Jurkat, Clone E6-1 (cell line): ENCODE data around the gene RNF182.

ENCODE experiments used
- DNase-seq: peaks from one replicate; pipeline ENCODE4 v3.0.0-alpha.2; 2011; ENCODE audit warnings: low read depth, low spot score
- H3K4me3 ChIP-seq: 2 replicates; pipeline ENCODE4 v1.5.1; 2011; ENCODE audit warnings: mild to moderate bottlenecking, low read length, control low read depth, moderate library complexity

Gene RNF182

DNA sequence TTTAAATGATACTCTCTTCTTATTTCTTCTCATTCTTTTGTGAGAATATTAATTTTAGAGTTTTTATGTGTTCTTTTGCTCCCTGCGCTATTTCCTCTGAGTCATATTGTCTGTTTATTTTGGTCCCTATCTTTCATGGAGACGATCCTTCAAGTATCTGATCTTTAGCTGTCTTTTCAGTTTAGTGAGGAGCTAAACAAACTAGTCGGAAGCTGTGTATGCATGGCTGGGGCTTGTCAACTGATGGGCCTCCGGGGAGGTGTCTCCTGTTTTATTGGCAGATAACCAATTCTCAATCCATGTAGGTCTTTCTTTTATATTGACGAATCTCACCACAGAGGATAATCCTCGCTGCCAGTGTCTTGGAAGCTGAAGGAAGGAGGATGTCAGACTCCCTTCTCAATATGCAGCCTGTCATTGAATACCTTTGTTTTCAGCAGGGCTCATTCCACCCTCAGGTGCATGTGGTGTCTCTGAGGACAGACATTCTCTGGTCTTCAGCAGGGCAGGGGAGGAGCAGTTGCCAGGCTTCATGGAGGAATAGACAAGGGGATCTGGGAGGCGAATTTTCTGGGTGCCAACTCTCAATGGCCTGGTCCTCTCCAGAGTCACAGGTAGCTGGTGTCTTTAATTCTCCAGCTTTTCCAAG lies 64.9 kb downstream of the RNF182 start:
- no peak overlapping the region for H3K4me3 ChIP-seq
- DNase-seq = no peak

- no peak for DNase-seq
- H3K4me3 ChIP-seq = no peak overlapping the region
These were observed 66.0 kb downstream of the RNF182 start for GRCh38 chr6:13990796-13991195.

DNA sequence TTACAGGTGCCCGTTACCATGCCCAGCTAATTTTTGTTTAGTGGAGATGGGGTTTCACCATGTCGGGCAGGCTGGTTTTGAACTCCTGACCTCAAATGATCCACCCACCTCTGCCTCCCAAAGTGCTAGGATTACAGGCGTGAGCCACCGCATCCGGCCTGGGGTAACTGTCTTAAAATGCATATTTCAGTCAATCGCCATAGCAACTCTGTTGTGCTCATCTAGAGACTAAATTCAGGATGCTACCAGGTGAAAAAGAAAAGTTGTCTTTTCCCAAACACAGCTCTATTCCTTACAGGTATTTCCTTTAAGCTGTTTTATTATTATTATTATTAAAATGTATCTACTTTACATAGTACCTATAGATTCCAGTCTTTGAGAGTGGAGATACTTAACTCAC lies 66.6 kb downstream of the RNF182 start:
- no peak overlapping the region for H3K4me3 ChIP-seq
- no peak for DNase-seq

DNA sequence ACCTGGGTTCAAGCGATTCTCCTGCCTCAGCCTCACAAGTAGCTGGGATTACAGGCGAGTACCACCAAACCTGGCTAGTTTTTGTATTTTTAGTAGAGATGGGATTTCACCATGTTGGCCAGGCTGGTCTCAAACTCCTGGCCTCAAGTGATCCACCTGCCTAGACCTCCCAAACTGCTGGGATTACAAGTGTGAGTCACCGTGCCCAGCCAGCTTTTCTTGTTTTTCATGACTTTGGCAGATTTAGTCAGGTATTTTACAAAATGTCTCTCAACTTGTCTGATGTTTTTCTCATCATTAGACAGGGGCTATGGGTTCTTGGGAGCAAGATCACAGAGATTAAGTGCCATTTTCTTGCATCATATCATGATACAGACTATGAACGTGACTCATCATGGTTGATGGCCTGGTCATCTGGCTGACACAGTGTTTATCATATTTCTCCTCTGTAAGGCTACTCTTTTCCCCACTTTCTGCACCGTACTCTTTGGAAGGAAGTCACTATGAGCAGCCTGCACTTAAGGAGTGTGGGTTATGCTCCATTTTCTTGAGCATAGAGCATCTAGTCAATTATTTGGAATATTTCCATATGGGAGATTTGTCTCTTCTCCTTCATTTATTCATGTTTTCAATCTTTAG lies 67.8 kb downstream of the RNF182 start:
- no peak for DNase-seq
- no peak overlapping the region for H3K4me3 ChIP-seq

- no peak for DNase-seq
- H3K4me3 ChIP-seq = no peak overlapping the region
These were observed 68.7 kb downstream of the RNF182 start for GRCh38 chr6:13993416-13993815.

GRCh38 chr6:13998356-13998755 lies 73.6 kb downstream of the RNF182 start:
- DNase-seq = no peak
- H3K4me3 ChIP-seq = no peak overlapping the region

GRCh38 chr6:14000901-14001300 lies 76.1 kb downstream of the RNF182 start:
- no peak overlapping the region for H3K4me3 ChIP-seq
- no peak for DNase-seq

- H3K4me3 ChIP-seq = no peak overlapping the region
- DNase-seq = no peak
These were observed 76.7 kb downstream of the RNF182 start for GRCh38 chr6:14001329-14002012.

- no peak for DNase-seq
- no peak overlapping the region for H3K4me3 ChIP-seq
These were observed 77.6 kb downstream of the RNF182 start for GRCh38 chr6:14002176-14002947.

- no peak overlapping the region for H3K4me3 ChIP-seq
- no peak for DNase-seq
These were observed 79.5 kb downstream of the RNF182 start for GRCh38 chr6:14004258-14004657.

DNA sequence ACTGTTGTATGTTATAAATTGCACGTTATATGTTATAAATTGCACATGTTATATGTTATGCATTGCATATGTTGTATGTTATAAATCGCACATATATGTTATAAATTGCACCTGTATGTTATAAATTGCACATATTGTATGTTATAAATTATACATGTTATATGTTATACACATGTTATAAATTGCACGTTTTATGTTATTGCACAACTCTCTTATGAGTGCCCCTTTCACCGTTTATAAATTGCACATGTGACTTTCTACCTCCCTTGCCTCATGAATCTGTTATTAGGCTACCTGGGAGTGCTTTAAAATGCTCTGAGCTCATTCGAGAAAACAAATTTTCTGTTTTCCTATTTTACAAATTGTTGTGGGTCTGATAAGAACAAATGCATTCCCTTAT lies 84.1 kb downstream of the RNF182 start:
- no peak overlapping the region for H3K4me3 ChIP-seq
- no peak for DNase-seq

- DNase-seq = no peak
- H3K4me3 ChIP-seq = no peak overlapping the region
These were observed 84.7 kb downstream of the RNF182 start for GRCh38 chr6:14009431-14009830.

GRCh38 chr6:14010275-14010674 lies 85.5 kb downstream of the RNF182 start:
- no peak for DNase-seq
- no peak overlapping the region for H3K4me3 ChIP-seq

DNA sequence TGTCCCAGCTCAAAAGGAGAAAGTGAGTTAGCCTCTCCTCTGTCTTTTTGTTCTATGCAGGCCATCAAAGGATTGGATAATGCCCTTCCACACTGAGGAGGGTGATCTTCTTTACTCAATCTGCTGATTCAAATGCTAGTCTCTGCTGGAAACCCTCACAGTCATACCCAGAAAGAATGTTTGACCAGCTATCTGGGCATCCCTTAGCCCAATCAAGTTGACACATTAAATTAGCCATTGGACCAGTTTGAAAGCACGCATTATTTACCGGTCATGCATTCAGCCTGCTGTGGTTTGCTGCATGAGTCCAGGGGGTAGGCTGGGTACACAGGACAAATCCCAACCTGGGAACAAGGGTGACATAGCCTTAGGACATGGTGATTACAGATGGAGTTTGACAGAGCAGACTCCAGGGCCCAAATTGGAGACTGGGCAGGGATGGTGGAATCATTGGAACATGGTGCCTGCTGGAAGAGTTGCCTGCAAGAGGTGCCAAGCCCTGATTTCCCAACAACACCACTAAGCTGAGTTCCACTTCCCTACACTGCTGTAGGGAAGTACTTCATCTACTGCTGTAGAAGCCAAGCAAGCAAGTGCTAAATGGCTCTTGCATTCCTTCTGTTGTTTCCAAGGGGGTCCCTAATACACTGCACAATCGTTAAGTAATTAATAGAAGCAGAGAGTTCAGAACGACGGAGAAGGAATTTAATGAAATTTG lies 87.7 kb downstream of the RNF182 start:
- DNase-seq = no peak
- H3K4me3 ChIP-seq = no peak overlapping the region

- no peak overlapping the region for H3K4me3 ChIP-seq
- no peak for DNase-seq
These were observed 91.2 kb downstream of the RNF182 start for GRCh38 chr6:14015964-14016363.

DNA sequence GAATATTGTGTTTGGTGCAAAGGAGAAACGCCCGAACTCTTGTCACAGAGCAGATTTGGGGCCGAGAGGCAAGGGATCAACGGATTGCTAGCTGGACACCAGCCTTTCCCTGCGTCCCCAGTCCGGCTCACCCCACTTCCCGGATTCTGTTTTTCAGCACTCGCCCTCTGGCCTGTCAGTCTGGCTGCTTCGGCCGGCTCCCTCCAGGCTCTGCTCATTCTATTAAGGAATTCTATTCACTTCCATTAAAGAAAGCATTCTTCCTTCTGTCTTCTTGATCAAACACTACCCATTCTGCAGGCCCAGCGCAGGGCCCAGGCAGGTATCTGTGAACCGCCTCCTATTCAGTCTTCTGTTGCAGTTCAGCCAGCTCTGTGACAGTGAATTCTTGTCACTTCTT lies 91.7 kb downstream of the RNF182 start:
- H3K4me3 ChIP-seq = no peak overlapping the region
- no peak for DNase-seq

GRCh38 chr6:14016935-14017625 lies 92.3 kb downstream of the RNF182 start:
- no peak for DNase-seq

DNA sequence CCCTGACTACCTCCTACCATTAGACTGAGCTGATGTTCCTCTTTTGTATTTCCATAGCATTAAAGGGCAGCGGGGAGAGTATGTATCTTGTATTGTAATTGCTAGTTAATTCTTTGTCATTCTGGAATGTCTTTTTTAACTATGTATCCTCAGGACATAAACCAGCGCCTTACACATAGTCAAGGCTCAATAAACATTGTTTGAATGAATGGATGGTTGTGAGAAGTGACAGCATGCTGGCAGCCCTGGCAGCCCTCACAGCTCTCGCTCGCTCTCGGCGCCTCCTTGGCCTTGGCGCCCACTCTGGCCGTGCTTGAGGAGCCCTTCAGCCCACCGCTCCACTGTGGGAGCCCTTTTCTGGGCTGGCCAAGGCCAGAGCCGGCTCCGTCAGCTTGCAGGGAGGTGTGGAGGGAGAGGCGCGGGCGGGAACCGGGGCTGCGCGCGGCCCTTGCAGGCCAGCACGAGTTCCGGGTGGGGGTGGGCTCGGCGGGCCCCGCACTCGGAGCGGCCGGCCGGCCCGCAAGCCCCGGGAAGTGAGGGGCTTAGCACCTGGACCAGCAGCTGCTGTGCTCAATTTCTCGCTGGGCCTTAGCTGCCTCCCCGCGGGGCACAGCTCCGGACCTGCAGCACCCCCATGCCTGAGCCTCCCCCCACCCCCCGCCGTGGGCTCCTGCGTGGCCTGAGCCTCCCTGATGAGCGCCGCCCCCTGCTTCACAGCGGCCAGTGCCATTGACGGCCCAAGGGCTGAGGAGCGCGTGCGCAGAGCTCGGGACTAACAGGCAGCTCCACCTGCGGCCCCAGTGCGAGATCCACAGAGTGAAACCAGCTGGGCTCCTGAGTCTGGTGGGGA lies 93.1 kb downstream of the RNF182 start:
- no peak for DNase-seq
- no peak overlapping the region for H3K4me3 ChIP-seq

More at GRCh38 chr6:14016935-14017625, 92.3 kb downstream of the RNF182 start:
- no peak overlapping the region for H3K4me3 ChIP-seq
